GM19397 (cell line): Measurements from ENCODE around the gene PPA2.

Experiments used
- ATAC-seq: cut with Tn5 transposase; IDR thresholded peaks from one replicate; pipeline ENCODE4 v1.9.1; 2021; ENCODE audit warnings: mild to moderate bottlenecking, moderate library complexity; ENCODE audit not compliant: unreplicated experiment

Gene PPA2

DNA sequence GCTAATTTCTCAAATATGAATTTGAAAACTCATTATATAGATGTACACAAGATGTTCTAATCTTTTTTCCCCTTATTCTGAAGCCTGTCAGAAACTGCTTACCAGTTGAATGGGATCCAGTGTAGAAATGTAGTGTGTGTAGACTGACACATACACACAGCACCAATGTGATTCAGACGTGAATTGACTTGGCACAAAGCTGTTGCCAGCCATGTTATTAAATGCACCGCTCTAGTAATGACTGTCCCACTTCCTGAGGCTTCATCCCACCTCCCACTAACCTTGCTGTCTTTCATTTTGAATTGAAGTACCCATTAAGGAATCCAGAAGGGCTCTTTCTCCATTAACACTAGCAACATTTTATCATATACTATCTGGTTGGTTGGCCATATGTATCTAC lies 146.6 kb downstream of the PPA2 start:
- ATAC-seq = no peak
